GM23338 (cell line): ENCODE data around the gene GOT2.

ENCODE experiments used
- CREB1 ChIP-seq: fragments of 250-450 bp; sonication (Bioruptor Pico); IDR thresholded peaks from 2 replicates; pipeline ENCODE4 v1.5.0; 2020; ENCODE audit warnings: low read depth, mild to moderate bottlenecking, moderate library complexity
- EZH2 ChIP-seq: fragments of 200-600 bp; sonication (generic); IDR thresholded peaks from one replicate; pipeline ENCODE4 v1.8.0; 2017; ENCODE audit warnings: antibody characterized with exemption, mild to moderate bottlenecking, low read depth; ENCODE audit not compliant: unreplicated experiment
- JUNB ChIP-seq: IDR thresholded peaks from one replicate; pipeline ENCODE4 v1.6.1; 2016; ENCODE audit warnings: antibody characterized with exemption; ENCODE audit not compliant: unreplicated experiment
- POLR2AphosphoS5 ChIP-seq: IDR thresholded peaks from 2 replicates; pipeline ENCODE4 v1.6.1; 2016; ENCODE audit warnings: antibody characterized with exemption, low read depth
- TF ChIP-seq, protein P1 (sequence below), 2 experiments: fragments of 200-600 bp in 1 of 2; sonication (generic) in 1 of 2; conservative IDR thresholded peaks; 2 replicates each; pipeline versions ENCODE4 v1.5.1 to v1.6.1; 2016 to 2017; ENCODE audit warnings: antibody characterized with exemption in 2 of 2, low read depth in 2 of 2, mild to moderate bottlenecking in 2 of 2, moderate library complexity in 1 of 2

DNA sequence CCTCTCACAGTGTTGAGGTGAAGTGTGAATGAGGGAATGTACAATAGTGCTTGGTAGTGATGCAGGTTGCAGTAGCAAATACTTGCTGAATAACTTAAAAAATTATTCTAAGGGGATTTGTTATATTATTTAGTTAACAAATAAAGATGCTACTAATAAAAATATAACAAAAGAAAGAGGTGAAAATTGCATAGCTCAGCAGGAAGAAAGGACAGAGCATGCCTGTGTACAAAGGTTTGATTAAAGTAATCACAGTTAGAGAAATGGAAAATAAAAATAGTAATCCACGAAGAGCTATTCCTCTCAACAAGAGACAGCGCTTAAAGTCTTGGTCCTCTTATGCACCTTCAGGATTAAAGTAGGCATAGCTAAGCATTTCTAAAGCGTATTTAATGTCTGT lies 11.0 kb downstream of the GOT2 start:
- TF ChIP-seq, protein P1, sequence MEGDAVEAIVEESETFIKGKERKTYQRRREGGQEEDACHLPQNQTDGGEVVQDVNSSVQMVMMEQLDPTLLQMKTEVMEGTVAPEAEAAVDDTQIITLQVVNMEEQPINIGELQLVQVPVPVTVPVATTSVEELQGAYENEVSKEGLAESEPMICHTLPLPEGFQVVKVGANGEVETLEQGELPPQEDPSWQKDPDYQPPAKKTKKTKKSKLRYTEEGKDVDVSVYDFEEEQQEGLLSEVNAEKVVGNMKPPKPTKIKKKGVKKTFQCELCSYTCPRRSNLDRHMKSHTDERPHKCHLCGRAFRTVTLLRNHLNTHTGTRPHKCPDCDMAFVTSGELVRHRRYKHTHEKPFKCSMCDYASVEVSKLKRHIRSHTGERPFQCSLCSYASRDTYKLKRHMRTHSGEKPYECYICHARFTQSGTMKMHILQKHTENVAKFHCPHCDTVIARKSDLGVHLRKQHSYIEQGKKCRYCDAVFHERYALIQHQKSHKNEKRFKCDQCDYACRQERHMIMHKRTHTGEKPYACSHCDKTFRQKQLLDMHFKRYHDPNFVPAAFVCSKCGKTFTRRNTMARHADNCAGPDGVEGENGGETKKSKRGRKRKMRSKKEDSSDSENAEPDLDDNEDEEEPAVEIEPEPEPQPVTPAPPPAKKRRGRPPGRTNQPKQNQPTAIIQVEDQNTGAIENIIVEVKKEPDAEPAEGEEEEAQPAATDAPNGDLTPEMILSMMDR (conservative IDR thresholded peaks at IDR 0.05; ENCODE audit: low read depth in 2 of 2), result no peak
- no peak for TF ChIP-seq EZH2
- TF ChIP-seq JUNB, result no peak
- TF ChIP-seq POLR2AphosphoS5, result no peak
- no peak for TF ChIP-seq CREB1 (CRISPR knock-in tag)
